Lower leg skin (tissue), 4 donors: Measurements from ENCODE around the gene PAQR4. TPM values are rescaled to one million over a fixed set of nuclear protein-coding genes. Genes with fewer than 3 reads are reported as not detected.

ENCODE experiments used
- DNase-seq, 2 donors: peaks; one replicate each; pipeline ENCODE4 v3.0.0-alpha.2; 2019; ENCODE audit warnings: low spot score in 2 of 2
- H3K4me3 ChIP-seq: fragments of 200-600 bp; sonication (generic); 2 replicates; pipeline ENCODE4 v1.5.1; 2017; ENCODE audit warnings: mild to moderate bottlenecking, low read depth; ENCODE audit not compliant: poor library complexity, severe bottlenecking
- POLR2A ChIP-seq, 2 donors: fragments of 450-650 bp; IDR thresholded peaks; one replicate each; pipeline ENCODE4 v1.6.1; 2016 to 2017; ENCODE audit warnings: antibody characterized with exemption in 2 of 2, mild to moderate bottlenecking in 1 of 2, moderate library complexity in 1 of 2
- WGBS, 2 donors: methylation state at CpG; one replicate each; pipeline ENCODE4 v1.1.5; 2018; 5-methylcytosine and 5-hydroxymethylcytosine counted together
- intact Hi-C: fragments of 100-400 bp; cut with DNase I; formaldehyde crosslinking; loops from one replicate; pipeline ENCODE4 v1.15.0; 2023; ENCODE audit warnings: low total_unique reads
- total RNA-seq, 4 donors: library from RNA; depleted of rRNA; stranded (reverse); fragments of >200 nt; gene quantifications; one replicate each; pipeline ENCODE4 v1.1.0, GENCODE V29; 2016
- TF ChIP-seq, protein P1 (sequence below), 3 donors: fragments of 450-650 bp; IDR thresholded peaks; one replicate each; pipeline ENCODE4 v1.5.1; 2016; ENCODE audit warnings: antibody characterized with exemption in 3 of 3, mild to moderate bottlenecking in 3 of 3, moderate library complexity in 2 of 3

PAQR4 gene
- total RNA-seq: 10 to 100 TPM in 2 of 4 donors, 1 to 10 TPM in 2; 6.2 to 17.9 (median 10.6) TPM

DNA sequence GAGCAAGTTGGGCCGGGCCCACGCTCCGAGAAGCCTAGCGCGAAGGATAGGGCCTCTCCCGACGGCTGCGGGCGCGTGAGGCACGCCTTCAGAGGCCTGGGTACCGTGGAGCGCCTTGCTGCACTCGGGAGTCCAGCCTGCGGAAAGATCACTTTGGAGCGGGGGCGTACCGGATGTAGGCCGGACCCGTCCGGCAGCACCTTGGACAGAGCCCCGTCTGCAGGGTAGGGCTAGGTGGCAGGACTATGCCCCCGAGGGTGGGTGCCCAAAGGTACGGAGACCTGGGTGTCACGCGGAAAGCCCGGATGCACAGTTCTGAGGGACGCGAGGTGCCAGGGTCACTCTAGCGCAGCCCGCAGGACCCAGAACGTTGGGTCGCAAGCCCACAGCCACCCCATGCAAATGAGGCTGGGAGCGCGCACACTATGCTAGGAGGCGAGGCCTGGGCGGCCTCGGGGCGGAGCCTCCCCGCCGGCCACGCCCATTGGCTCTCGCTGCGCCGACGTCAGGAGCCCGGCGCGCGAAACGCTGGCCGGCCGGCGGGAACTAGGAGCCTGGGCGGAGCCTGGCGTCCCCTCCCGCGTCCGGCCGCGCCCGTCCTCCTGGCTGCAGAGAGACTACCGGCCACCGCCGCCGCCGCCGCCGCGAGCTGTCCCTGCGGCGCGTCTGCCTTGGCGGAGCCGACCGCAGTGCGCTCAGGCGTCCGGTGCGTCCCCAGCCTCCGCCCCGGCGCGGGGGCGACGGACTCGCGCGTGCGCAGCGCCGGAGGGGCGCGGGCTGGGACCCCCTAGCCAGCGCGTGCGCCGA, at the start of gene PAQR4:
Gene PAQR4 (plus strand): TSS at position 611 of the 807 bp plus-strand sequence. CDS start 327 bp downstream, outside the sequence.
- peak within 1 kb of the TSS; percentile 51 for H3K4me3 ChIP-seq
- DNase-seq: peak; percentile 73 to 96
- TF ChIP-seq, protein P1, sequence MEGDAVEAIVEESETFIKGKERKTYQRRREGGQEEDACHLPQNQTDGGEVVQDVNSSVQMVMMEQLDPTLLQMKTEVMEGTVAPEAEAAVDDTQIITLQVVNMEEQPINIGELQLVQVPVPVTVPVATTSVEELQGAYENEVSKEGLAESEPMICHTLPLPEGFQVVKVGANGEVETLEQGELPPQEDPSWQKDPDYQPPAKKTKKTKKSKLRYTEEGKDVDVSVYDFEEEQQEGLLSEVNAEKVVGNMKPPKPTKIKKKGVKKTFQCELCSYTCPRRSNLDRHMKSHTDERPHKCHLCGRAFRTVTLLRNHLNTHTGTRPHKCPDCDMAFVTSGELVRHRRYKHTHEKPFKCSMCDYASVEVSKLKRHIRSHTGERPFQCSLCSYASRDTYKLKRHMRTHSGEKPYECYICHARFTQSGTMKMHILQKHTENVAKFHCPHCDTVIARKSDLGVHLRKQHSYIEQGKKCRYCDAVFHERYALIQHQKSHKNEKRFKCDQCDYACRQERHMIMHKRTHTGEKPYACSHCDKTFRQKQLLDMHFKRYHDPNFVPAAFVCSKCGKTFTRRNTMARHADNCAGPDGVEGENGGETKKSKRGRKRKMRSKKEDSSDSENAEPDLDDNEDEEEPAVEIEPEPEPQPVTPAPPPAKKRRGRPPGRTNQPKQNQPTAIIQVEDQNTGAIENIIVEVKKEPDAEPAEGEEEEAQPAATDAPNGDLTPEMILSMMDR (IDR thresholded peaks at IDR 0.05): no peak
- TF ChIP-seq POLR2A (IDR thresholded peaks at IDR 0.05): no peak
- WGBS, 2 donors: 1 to 4% methylated on average over 19 to 28 of the region's 98 CpGs
- intact Hi-C loops: no loop called here

DNA sequence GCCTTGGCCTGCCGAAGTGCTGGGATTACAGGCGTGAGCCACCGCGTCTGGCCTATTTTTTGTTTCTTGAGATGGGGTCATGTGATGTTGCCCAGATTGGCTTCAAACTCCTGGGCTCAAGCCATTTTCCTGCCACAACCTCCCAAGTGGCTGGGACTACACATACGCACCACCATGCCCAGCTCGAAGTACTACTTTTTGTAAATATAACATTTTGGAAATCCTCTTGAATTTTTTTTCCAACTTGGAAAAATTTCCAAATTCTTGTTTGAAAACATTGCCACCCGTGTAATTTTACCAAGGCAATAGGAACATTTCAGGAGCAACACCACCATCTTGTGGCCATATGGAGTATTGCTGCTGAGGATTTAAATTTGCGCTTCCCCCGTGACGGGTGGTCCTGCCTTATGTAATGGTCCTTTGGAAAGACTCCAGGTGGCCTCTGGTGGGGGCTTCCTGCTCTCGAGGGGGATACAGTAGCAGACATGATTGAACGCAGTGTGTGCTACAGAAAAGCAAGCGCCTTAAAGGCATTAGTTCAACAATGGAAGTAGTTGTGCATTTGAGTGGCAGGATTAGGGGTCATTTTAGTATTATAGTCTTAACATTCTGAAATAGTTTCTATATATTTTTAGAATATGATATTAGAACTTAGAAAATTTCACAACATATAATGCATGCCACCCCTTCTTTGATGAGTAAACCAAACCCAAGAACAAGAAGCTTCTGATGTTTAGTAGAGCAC, 49.5 kb upstream of the PAQR4 start:
- TF ChIP-seq POLR2A (IDR thresholded peaks at IDR 0.05): no peak
- TF ChIP-seq, protein P1 (IDR thresholded peaks at IDR 0.05): peak in 1 of 3 donors; percentile 90
- intact Hi-C loops: loop anchor here (5.0 kb wide), 1 partner anchor 42 kb away; no protein-coding TSS in a partner anchor
- H3K4me3 ChIP-seq: no peak overlapping the region
- peak; percentile 64 to 91 for DNase-seq
- 7 to 8% methylated on average over 13 of the region's 13 CpGs for WGBS, 2 donors

DNA sequence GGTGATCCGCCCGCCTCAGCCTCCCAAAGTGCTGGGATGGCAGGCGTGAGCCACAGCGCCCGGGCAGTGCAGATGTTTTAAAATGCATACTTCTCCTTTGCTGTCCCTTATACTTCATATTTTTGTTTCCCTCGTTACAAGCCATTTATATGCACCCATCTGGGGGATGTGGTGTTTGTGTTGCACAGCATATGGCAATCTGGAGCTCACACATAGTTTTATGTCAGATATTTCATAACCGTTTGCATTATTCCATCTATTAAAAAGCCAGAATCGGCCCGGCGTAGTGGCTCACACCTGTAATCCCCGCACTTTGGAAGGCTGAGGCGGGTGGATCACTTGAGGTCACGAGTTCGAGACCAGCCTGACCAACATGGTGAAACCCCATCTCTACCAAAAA, 45.7 kb upstream of the PAQR4 start:
- TF ChIP-seq, protein P1 (IDR thresholded peaks at IDR 0.05): no peak
- TF ChIP-seq POLR2A (IDR thresholded peaks at IDR 0.05): no peak
- H3K4me3 ChIP-seq: no peak overlapping the region
- intact Hi-C loops: loop anchor here (5.0 kb wide), 1 partner anchor 46 kb away; no protein-coding TSS in a partner anchor
- WGBS, 2 donors: 93 to 96% methylated on average over 14 of the region's 14 CpGs
- DNase-seq: no peak

DNA sequence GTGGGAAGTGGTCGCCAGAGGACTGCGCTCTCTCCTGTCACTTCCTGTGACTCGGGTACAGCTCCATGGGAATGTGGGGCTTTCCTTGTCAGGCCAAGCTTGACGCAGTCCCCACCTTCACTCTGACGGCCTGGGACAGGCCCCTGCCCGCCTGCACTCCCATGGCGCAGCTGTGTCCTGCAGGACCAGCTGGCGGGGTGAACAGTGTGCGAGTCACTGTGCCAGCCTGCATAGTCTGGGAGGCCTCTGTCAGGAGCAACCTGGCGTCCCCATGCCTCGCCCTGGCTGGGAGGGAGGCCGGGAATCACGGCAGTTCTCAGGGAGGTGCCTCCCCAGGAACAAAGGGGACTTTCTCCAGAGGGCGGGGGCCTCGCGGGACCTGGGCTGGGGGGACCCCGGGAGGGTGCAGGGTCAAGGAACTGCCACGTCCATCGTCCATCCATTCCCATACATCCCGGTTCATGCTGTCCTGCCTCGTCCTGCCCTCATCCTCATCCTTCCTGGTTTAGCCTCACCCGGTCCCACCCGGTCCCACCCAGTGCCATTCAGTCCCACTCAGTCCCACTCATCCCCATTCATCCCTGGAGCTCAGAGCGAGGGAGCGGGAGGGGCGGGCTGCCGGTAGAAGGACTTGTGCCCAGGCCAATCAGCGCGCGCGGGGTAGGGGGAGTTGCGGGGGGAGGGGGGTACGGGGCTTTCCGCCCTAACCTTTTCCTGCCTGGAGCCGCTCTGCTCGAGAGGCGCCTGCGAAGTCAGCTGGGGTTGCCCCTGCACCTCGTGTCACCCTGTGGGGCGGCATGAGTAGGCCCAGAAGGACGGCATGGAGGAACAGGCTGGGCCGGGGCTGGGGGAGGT, 44.0 kb upstream of the PAQR4 start:
- 53 to 64% methylated on average over 30 to 41 of the region's 42 CpGs for WGBS, 2 donors
- no peak for DNase-seq
- intact Hi-C loops: loop anchor here (5.0 kb wide), 1 partner anchor 48 kb away; no protein-coding TSS in a partner anchor
- H3K4me3 ChIP-seq: no peak overlapping the region
- TF ChIP-seq POLR2A (IDR thresholded peaks at IDR 0.05): no peak
- TF ChIP-seq, protein P1 (IDR thresholded peaks at IDR 0.05): no peak

GRCh38 chr16:2925951-2926649, 43.0 kb upstream of the PAQR4 start:
- no peak for DNase-seq
- intact Hi-C loops: no loop called here
- H3K4me3 ChIP-seq: no peak overlapping the region
- TF ChIP-seq, protein P1 (IDR thresholded peaks at IDR 0.05): no peak
- no peak for TF ChIP-seq POLR2A (IDR thresholded peaks at IDR 0.05)
- 67 to 75% methylated on average over 9 of the region's 9 CpGs for WGBS, 2 donors
